ENCODE data around the gene COL28A1.

DNA sequence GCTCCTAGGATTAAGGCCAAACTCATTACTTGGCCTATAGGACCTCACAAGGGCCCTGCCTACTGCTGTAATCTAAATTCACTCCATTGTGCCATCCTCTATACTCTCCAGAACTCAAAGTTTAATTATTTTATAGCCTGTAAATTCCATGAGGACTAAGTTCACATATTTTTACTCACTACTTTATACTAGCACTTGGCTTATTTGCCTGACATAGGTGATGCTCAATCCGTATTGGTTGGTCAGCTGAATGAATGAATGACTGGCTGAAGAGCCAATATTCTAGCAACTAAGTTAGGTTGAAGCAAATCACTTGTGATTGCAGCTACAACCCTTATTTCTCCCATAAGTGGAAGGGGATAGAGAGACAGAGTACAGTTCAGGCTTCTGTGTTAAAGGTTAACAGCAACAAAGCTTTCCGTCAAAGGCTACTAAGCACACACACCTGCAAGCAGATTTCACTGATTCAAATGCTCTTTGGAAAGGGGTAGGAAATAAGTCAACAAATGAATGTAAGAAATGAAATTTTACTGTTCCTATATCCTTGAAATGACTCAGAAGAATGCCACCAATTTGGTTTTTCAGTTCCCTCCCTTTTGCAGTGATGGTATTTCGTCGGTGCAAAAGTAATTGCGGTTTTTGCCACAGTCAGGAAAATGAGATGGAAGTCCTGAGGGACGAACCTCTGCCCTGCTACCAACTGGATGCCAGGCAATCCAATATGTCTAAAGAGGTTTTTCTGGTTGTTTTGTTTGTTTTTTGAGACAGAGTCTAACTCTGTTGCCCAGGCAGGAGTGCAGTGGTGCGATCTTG lies 120.7 kb downstream of the COL28A1 start:
- TF ChIP-seq, protein P1, sequence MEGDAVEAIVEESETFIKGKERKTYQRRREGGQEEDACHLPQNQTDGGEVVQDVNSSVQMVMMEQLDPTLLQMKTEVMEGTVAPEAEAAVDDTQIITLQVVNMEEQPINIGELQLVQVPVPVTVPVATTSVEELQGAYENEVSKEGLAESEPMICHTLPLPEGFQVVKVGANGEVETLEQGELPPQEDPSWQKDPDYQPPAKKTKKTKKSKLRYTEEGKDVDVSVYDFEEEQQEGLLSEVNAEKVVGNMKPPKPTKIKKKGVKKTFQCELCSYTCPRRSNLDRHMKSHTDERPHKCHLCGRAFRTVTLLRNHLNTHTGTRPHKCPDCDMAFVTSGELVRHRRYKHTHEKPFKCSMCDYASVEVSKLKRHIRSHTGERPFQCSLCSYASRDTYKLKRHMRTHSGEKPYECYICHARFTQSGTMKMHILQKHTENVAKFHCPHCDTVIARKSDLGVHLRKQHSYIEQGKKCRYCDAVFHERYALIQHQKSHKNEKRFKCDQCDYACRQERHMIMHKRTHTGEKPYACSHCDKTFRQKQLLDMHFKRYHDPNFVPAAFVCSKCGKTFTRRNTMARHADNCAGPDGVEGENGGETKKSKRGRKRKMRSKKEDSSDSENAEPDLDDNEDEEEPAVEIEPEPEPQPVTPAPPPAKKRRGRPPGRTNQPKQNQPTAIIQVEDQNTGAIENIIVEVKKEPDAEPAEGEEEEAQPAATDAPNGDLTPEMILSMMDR (IDR thresholded peaks at IDR 0.05) = no peak
- TF ChIP-seq POLR2A (IDR thresholded peaks at IDR 0.05) (no peak), POLR2AphosphoS5 (IDR thresholded peaks at IDR 0.05) (no peak)
